B cell (primary cell): ENCODE measurements around the gene RINL. TPM values are rescaled to one million over a fixed set of nuclear protein-coding genes. Genes with fewer than 3 reads are reported as not detected.

Experiments
- ATAC-seq: fragments of 200-7000 bp; cut with Tn5 transposase; one replicate; pipeline ENCODE4 v1.10.0; 2021; ENCODE audit warnings: low read depth, mild to moderate bottlenecking, moderate number of reproducible peaks, moderate library complexity
- CTCF ChIA-PET: fragments of 350-600 bp; sonication (Branson Sonifier 250); formaldehyde crosslinking; loops from one replicate; lab custom pipeline; 2021; ENCODE audit warnings: antibody characterized with exemption, inconsistent platforms; lab: Charles Lee
- POLR2A ChIA-PET: fragments of 350-600 bp; sonication (Branson Sonifier 250); formaldehyde crosslinking; loops from one replicate; lab custom pipeline; 2021; ENCODE audit warnings: antibody characterized with exemption; lab: Charles Lee
- DNase-seq: peaks from one replicate; pipeline ENCODE4 v3.0.0; 2013
- H2AFZ ChIP-seq: 2 replicates; pipeline ENCODE4 v1.6.1; 2012; ENCODE audit warnings: mild to moderate bottlenecking, low read depth, low read length; ENCODE audit not compliant: insufficient read depth, poor library complexity, severe bottlenecking
- H3K27ac ChIP-seq, 2 donors: 1 replicate in 1 of 2; 2 replicates in 1 of 2; pipeline ENCODE4 v1.5.1; 2012 to 2013; ENCODE audit warnings: low read length in 2 of 2, mild to moderate bottlenecking in 2 of 2, moderate library complexity in 1 of 2
- H3K27me3 ChIP-seq, 4 experiments: fragments of 200-600 bp in 1 of 4; sonication (generic) in 1 of 4; replicated peaks in 1 of 4; 1 replicate in 2 of 4; 2 replicates in 2 of 4; pipeline versions ENCODE4 v1.6.1 to v1.7.0; 2013 to 2016; ENCODE audit warnings: low read length in 3 of 4, mild to moderate bottlenecking in 2 of 4, mixed read lengths in 1 of 4, moderate library complexity in 1 of 4; ENCODE audit not compliant: insufficient read depth in 4 of 4, control insufficient read depth in 3 of 4; ENCODE audit errors: control extremely low read depth in 1 of 4
- H3K36me3 ChIP-seq, 2 experiments: replicated peaks in 1 of 2; 1 replicate in 1 of 2; 2 replicates in 1 of 2; pipeline versions ENCODE4 v1.6.1 to v1.7.1; 2013; ENCODE audit warnings: low read length in 1 of 2; ENCODE audit not compliant: insufficient read depth in 2 of 2, control insufficient read depth in 1 of 2; ENCODE audit errors: control extremely low read depth in 1 of 2, extremely low read depth in 1 of 2
- H3K4me1 ChIP-seq, 2 donors: fragments of 200-600 bp in 1 of 2; sonication (generic) in 1 of 2; 1 replicate in 1 of 2; 2 replicates in 1 of 2; pipeline versions ENCODE4 v1.5.1 to v1.6.1; 2013 to 2017; ENCODE audit warnings: low read length in 2 of 2; ENCODE audit not compliant: control insufficient read depth in 2 of 2, insufficient read depth in 2 of 2
- H3K4me2 ChIP-seq: replicated peaks from 2 replicates; pipeline ENCODE3; 2012; ENCODE audit warnings: mild to moderate bottlenecking, low read depth, low read length; ENCODE audit not compliant: poor library complexity, severe bottlenecking
- H3K4me3 ChIP-seq, 5 experiments: fragments of 200-600 bp in 1 of 5; sonication (generic) in 1 of 5; 1 replicate in 3 of 5; 2 replicates in 2 of 5; pipeline versions ENCODE4 v1.5.1 to v1.7.0; 2011 to 2016; ENCODE audit warnings: low read length in 4 of 5, mild to moderate bottlenecking in 4 of 5, low read depth in 2 of 5, control low read depth in 1 of 5, moderate library complexity in 1 of 5; ENCODE audit not compliant: insufficient read depth in 1 of 5; ENCODE audit errors: control extremely low read depth in 1 of 5, extremely low read depth in 1 of 5
- H3K79me2 ChIP-seq: fragments of 200-600 bp; sonication (generic); one replicate; pipeline ENCODE4 v1.6.0; 2016; ENCODE audit warnings: low read length; ENCODE audit not compliant: control insufficient read depth, insufficient read depth
- H3K9ac ChIP-seq: fragments of 200-600 bp; sonication (generic); 2 replicates; pipeline ENCODE4 v1.6.1; 2017; ENCODE audit warnings: mild to moderate bottlenecking, low read length, moderate library complexity
- H3K9me3 ChIP-seq, 3 donors: one replicate each; pipeline versions ENCODE4 v1.6.1 to v1.7.1; 2013; ENCODE audit warnings: low read length in 2 of 3; ENCODE audit not compliant: control insufficient read depth in 2 of 3, insufficient read depth in 1 of 3; ENCODE audit errors: control extremely low read depth in 1 of 3
- H4K20me1 ChIP-seq: 2 replicates; pipeline ENCODE4 v1.6.0; 2012; ENCODE audit warnings: mild to moderate bottlenecking, low read length; ENCODE audit not compliant: insufficient read depth, control insufficient read depth, poor library complexity, severe bottlenecking
- H3K27ac Mint-ChIP-seq: one replicate; pipeline ENCODE4 v1.8.0; 2021; ENCODE audit warnings: mixed read lengths
- H3K27me3 Mint-ChIP-seq: one replicate; pipeline ENCODE4 v1.8.0; 2021; ENCODE audit warnings: mixed read lengths
- H3K4me1 Mint-ChIP-seq: one replicate; pipeline ENCODE4 v1.8.0; 2021; ENCODE audit warnings: mixed read lengths
- H3K4me3 Mint-ChIP-seq: one replicate; pipeline ENCODE4 v1.8.0; 2021; ENCODE audit warnings: mixed read lengths
- H3K9me3 Mint-ChIP-seq: one replicate; pipeline ENCODE4 v1.8.0; 2022; ENCODE audit warnings: mixed read lengths; ENCODE audit not compliant: insufficient read depth
- CTCF ChIP-seq: fragments of 200-600 bp; IDR thresholded peaks from one replicate; pipeline ENCODE4 v1.8.0; 2022; ENCODE audit warnings: antibody characterized with exemption, mild to moderate bottlenecking
- EZH2 ChIP-seq: IDR thresholded peaks from 2 replicates; pipeline ENCODE4 v1.6.1; 2012; ENCODE audit warnings: borderline replicate concordance, low read depth, mild to moderate bottlenecking, moderate library complexity, low read length; ENCODE audit not compliant: insufficient read depth, poor library complexity, severe bottlenecking
- WGBS: methylation state at CpG from one replicate; pipeline ENCODE4 v1.1.5; 2013; ENCODE audit warnings: missing lambda C conversion rate; ENCODE audit not compliant: insufficient coverage; 5-methylcytosine and 5-hydroxymethylcytosine counted together
- intact Hi-C: fragments of 100-400 bp; cut with micrococcal nuclease; formaldehyde crosslinking; loops from one replicate; pipeline ENCODE4 v1.10.0; 2022
- polyA minus RNA-seq: library from RNA; depleted of rRNA, polyadenylated mRNA; stranded (reverse); fragments of >200 nt; gene quantifications from 2 replicates; pipeline ENCODE4 v1.2.3, GENCODE V29; 2012
- polyA plus RNA-seq: library from polyadenylated mRNA; depleted of rRNA; stranded (reverse); fragments of >200 nt; gene quantifications from 2 replicates; pipeline ENCODE4 v1.2.3, GENCODE V29; 2012
- total RNA-seq, 2 donors: library from RNA; stranded (reverse); fragments of 120-200 nt in 1 of 2; gene quantifications; 1 replicate in 1 of 2; 2 replicates in 1 of 2; pipeline versions ENCODE4 v1.2.3 to v1.2.4, GENCODE V29; 2013 to 2022

RINL gene
- 66.2 and 67.0 TPM in 2 replicates for total RNA-seq
- total RNA-seq (2013), result 86.6 TPM
- 66.2 and 113 TPM in 2 replicates for polyA plus RNA-seq
- polyA minus RNA-seq, result 57.0 and 81.0 TPM in 2 replicates

GRCh38 chr19:38877781-38878574 is at the start of gene RINL:
TSS of gene RINL (minus strand) at chr19:38878275. CDS start at chr19:38876742, 1,533 bp downstream.
- Histone ChIP-seq H3K4me1 (peaks cover 31 to 37% of the 10 kb centered on the region in 2 donors), H3K4me2 (peak within 1 kb of the TSS; percentile 92), H3K27ac (peak within 1 kb of the TSS; percentile 94 to 98), H3K36me3 (peaks cover 0 to 15% of the 10 kb centered on the region in 2 experiments), H3K9ac (peak within 1 kb of the TSS; percentile 70), H2AFZ (peak within 1 kb of the TSS; percentile 86), H3K27me3 (no peaks in the 10 kb centered on the region), H4K20me1 (no peaks in the 10 kb centered on the region), H3K9me3 (no peaks in the 10 kb centered on the region), H3K79me2 (peaks cover 8% of the 10 kb centered on the region), H3K4me3 (peak within 1 kb of the TSS; percentile 36 to 73 (median 46))
- Mint-ChIP-seq H3K9me3 (no peaks in the 10 kb centered on the region), H3K4me3 (peak within 1 kb of the TSS; percentile 94), H3K27ac (peak within 1 kb of the TSS; percentile 100), H3K4me1 (peaks cover 41% of the 10 kb centered on the region), H3K27me3 (no peaks in the 10 kb centered on the region)
- ATAC-seq (peak; percentile 93), DNase-seq (peak; percentile 85)
- WGBS, result 0% methylated on average over 5 of the region's 11 CpGs
- no peak for TF ChIP-seq EZH2
- no peak for TF ChIP-seq CTCF
- POLR2A ChIA-PET, result interaction anchor here (0.6 to 4.2 kb wide), 14 partner anchors 8 to 1544 kb away, joined by 3 to 24 read pairs (median 5); partner anchors contain the start of genes HNRNPL and MAP4K1
- CTCF ChIA-PET, result interaction anchor here (1.0 to 5.8 kb wide), 12 partner anchors 9 to 475 kb away, joined by 3 to 43 read pairs (median 8); partner anchors contain the start of genes ECH1 and FAM98C
- intact Hi-C loops, result loop anchor here (1.0 to 2.0 kb wide), 4 partner anchors 8 to 21 kb away; partner anchors contain the start of genes NFKBIB and SIRT2

- Mint-ChIP-seq H3K27me3 (no peaks in the 10 kb centered on the region), H3K9me3 (no peaks in the 10 kb centered on the region), H3K4me1 (peaks cover 2% of the 10 kb centered on the region), H3K4me3 (no peak overlapping the region), H3K27ac (no peak overlapping the region)
- DNase-seq (no peak), ATAC-seq (no peak)
- ChIA-PET POLR2A (no interaction called here), CTCF (no interaction called here)
- no peak overlapping the region for H2AFZ ChIP-seq
- H4K20me1 ChIP-seq, result no peaks in the 10 kb centered on the region
- no peak overlapping the region for H3K4me3 ChIP-seq
- TF ChIP-seq CTCF (no peak), EZH2 (no peak)
- H3K9ac ChIP-seq, result no peak overlapping the region
- no peak overlapping the region for H3K4me2 ChIP-seq
- peaks cover under 1 to 2% of the 10 kb centered on the region in 2 donors for H3K4me1 ChIP-seq
- H3K27ac ChIP-seq, result no peak overlapping the region
- no peaks in the 10 kb centered on the region for H3K27me3 ChIP-seq
- intact Hi-C loops, result no loop called here
- 95% methylated on average over 6 of the region's 7 CpGs for WGBS
- peaks cover 20% of the 10 kb centered on the region for H3K79me2 ChIP-seq
- peaks cover 1 to 15% of the 10 kb centered on the region in 2 experiments for H3K36me3 ChIP-seq
- H3K9me3 ChIP-seq, result no peaks in the 10 kb centered on the region
Measured at GRCh38 chr19:38924388-38924787, 46.3 kb upstream of the RINL start.
